MM.1S (cell line): ENCODE results near the gene PTGR1.

Experiments
- DNase-seq: peaks from one replicate; pipeline ENCODE4 v3.0.0-alpha.2; 2015
- H2AFZ ChIP-seq: fragments of 300-600 bp; sonication (generic); 2 replicates; pipeline ENCODE4 v1.6.0; 2016; ENCODE audit warnings: antibody characterized with exemption, low read length
- H3F3A ChIP-seq: fragments of 300-600 bp; sonication (generic); 2 replicates; pipeline ENCODE4 v1.6.1; 2016; ENCODE audit warnings: mild to moderate bottlenecking, antibody characterized with exemption, low read length, moderate library complexity, mixed read lengths; ENCODE audit not compliant: insufficient read depth
- H3K27ac ChIP-seq: fragments of 300-600 bp; sonication (generic); 2 replicates; pipeline ENCODE4 v1.5.1; 2016; ENCODE audit warnings: mild to moderate bottlenecking, low read length
- H3K27me3 ChIP-seq: fragments of 300-600 bp; sonication (generic); replicated peaks from 2 replicates; pipeline ENCODE4 v1.6.0; 2016; ENCODE audit warnings: low read length; ENCODE audit not compliant: insufficient read depth
- H3K36me3 ChIP-seq: fragments of 300-600 bp; sonication (generic); replicated peaks from 2 replicates; pipeline ENCODE4 v1.6.1; 2016; ENCODE audit warnings: mild to moderate bottlenecking, low read length, mixed read lengths; ENCODE audit not compliant: insufficient read depth
- H3K4me1 ChIP-seq: fragments of 300-600 bp; sonication (generic); 2 replicates; pipeline ENCODE4 v1.6.1; 2016; ENCODE audit warnings: low read length, mixed read lengths
- H3K4me2 ChIP-seq: fragments of 300-600 bp; sonication (generic); 2 replicates; pipeline ENCODE4 v1.6.0; 2016; ENCODE audit warnings: low read depth, low read length
- H3K4me3 ChIP-seq: fragments of 300-600 bp; sonication (generic); 2 replicates; pipeline ENCODE4 v1.5.1; 2016; ENCODE audit warnings: low read length, mixed read lengths
- H3K79me2 ChIP-seq: fragments of 300-600 bp; sonication (generic); 2 replicates; pipeline ENCODE4 v1.6.1; 2016; ENCODE audit warnings: mixed run types, low read length, mixed read lengths
- H3K9ac ChIP-seq: fragments of 300-600 bp; sonication (generic); 2 replicates; pipeline ENCODE4 v1.6.1; 2016; ENCODE audit warnings: low read length, mixed read lengths
- H3K9me2 ChIP-seq: fragments of 300-600 bp; sonication (generic); replicated peaks from 2 replicates; pipeline ENCODE4 v1.6.1; 2016; ENCODE audit warnings: mild to moderate bottlenecking, low read length, mixed read lengths; ENCODE audit not compliant: insufficient read depth
- H3K9me3 ChIP-seq: fragments of 300-600 bp; sonication (generic); replicated peaks from 2 replicates; pipeline ENCODE4 v1.6.1; 2016; ENCODE audit warnings: mild to moderate bottlenecking, low read length, mixed read lengths; ENCODE audit not compliant: insufficient read depth
- H4K20me1 ChIP-seq: fragments of 300-600 bp; sonication (generic); 2 replicates; pipeline ENCODE4 v1.6.1; 2016; ENCODE audit warnings: mild to moderate bottlenecking, low read length, moderate library complexity, mixed read lengths; ENCODE audit not compliant: insufficient read depth
- EZH2 ChIP-seq: fragments of 300-600 bp; sonication (generic); optimal IDR thresholded peaks from 2 replicates; pipeline ENCODE3; 2017; ENCODE audit warnings: low read depth, mild to moderate bottlenecking, antibody characterized with exemption, low read length, mixed read lengths
- EZH2phosphoT487 ChIP-seq: fragments of 300-600 bp; sonication (generic); IDR thresholded peaks from 2 replicates; pipeline ENCODE4 v1.6.1; 2018; ENCODE audit warnings: antibody characterized with exemption, low read length
- TF ChIP-seq, protein P1 (sequence below): fragments of 300-600 bp; sonication (generic); IDR thresholded peaks from 2 replicates; pipeline ENCODE4 v1.5.1; 2016; ENCODE audit warnings: antibody characterized with exemption, low read length, mixed read lengths

PTGR1 gene

DNA sequence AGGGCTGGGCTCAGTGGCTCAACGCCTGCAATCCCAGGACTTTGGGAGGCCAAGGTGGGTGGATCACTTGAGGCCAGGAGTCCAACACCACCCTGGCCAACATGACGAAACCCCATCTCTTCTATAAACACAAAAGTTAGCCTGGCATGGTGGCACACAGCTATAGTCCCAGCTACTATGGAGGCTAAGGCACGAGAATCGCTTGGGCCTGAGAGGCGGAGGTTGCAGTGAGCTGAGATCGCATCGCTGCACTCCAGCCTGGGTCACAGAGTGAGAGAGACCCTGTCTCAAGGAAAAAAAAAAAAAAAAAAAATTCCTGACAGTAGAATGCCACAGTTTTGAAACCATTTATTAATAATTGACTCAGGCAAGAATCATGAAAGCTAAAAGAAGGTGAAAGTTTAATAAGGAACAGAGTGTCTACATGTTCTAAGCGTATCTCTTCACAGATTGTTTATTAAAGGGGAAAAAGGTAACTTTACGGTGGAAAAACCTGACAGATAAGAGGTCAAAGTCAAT, 5.7 kb upstream of the PTGR1 start:
- no peaks in the 10 kb centered on the region for H3F3A ChIP-seq
- TF ChIP-seq, protein P1, sequence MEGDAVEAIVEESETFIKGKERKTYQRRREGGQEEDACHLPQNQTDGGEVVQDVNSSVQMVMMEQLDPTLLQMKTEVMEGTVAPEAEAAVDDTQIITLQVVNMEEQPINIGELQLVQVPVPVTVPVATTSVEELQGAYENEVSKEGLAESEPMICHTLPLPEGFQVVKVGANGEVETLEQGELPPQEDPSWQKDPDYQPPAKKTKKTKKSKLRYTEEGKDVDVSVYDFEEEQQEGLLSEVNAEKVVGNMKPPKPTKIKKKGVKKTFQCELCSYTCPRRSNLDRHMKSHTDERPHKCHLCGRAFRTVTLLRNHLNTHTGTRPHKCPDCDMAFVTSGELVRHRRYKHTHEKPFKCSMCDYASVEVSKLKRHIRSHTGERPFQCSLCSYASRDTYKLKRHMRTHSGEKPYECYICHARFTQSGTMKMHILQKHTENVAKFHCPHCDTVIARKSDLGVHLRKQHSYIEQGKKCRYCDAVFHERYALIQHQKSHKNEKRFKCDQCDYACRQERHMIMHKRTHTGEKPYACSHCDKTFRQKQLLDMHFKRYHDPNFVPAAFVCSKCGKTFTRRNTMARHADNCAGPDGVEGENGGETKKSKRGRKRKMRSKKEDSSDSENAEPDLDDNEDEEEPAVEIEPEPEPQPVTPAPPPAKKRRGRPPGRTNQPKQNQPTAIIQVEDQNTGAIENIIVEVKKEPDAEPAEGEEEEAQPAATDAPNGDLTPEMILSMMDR = no peak
- TF ChIP-seq EZH2phosphoT487 (no peak), EZH2 (no peak)

DNA sequence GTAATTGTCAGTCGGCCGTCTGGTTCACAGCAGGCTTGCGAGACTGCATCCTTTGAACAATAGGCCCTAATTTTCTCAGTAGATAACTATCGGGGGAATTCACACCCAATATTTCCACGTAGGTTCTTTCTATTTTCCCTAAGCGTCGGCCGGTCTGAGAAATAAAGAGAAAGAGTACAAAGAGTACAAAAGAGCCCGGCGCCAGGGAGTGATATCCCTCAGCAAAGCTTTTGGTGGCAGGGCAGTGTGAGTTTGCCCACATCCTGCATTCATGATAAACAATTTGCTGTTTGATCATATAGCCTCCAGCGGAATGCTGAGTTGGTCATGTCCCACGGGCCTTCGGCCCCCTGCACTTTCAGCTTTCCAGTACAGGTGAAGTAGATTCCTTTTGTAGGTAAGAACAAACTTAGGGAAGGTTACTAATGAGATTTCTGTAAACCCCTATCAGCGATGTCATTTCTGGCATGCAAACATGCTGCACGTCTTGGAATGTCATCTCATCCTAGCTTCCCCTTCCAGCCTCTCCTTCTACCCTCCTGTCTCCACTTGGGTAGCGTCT, 4.7 kb upstream of the PTGR1 start:
- Histone ChIP-seq H3K36me3 (no peaks in the 10 kb centered on the region), H3K9ac (no peak overlapping the region), H3K9me3 (no peaks in the 10 kb centered on the region), H3K4me1 (no peaks in the 10 kb centered on the region), H3K4me2 (no peak overlapping the region), H3K27ac (no peak overlapping the region), H3K4me3 (no peak overlapping the region), H4K20me1 (no peaks in the 10 kb centered on the region), H2AFZ (no peak overlapping the region), H3K27me3 (peaks cover 4% of the 10 kb centered on the region; the same call in 1 of the 2 replicates), H3F3A (no peaks in the 10 kb centered on the region), H3K9me2 (no peaks in the 10 kb centered on the region), H3K79me2 (no peaks in the 10 kb centered on the region)
- DNase-seq = no peak
- TF ChIP-seq EZH2phosphoT487 (no peak), EZH2 (no peak)
- TF ChIP-seq, protein P1 = no peak

More for the DNA sequence above, 5.7 kb upstream of the PTGR1 start:
- no peaks in the 10 kb centered on the region for H3K36me3 ChIP-seq
- H4K20me1 ChIP-seq = no peaks in the 10 kb centered on the region
- no peaks in the 10 kb centered on the region for H3K79me2 ChIP-seq
- no peak overlapping the region for H3K27ac ChIP-seq
- no peak overlapping the region for H3K4me3 ChIP-seq
- H3K4me1 ChIP-seq = no peaks in the 10 kb centered on the region
- H3K9me2 ChIP-seq = no peaks in the 10 kb centered on the region
- H3K9me3 ChIP-seq = no peaks in the 10 kb centered on the region
- no peak overlapping the region for H2AFZ ChIP-seq
- no peak for DNase-seq
- H3K9ac ChIP-seq = no peak overlapping the region
- H3K4me2 ChIP-seq = no peak overlapping the region
- H3K27me3 ChIP-seq = no peaks in the 10 kb centered on the region

DNA sequence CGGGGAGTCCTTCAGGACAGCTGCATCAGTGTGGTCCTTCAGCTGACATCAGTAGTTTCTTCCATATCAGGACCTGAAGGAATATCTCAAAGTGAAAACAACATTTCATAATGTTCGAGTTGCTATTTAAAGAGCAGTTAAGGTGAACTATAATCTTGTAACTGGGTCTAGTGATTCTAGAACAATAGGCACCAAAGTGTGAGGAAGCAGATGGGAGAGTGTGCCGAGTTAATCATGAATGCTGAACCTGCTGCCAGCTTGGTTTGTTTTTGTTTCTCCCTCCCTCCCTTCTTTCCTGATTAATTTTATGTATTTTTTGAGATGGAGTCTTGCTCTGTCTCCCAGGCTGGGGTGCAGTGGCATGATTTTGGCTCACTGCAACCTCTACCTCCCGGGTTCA, 3.6 kb upstream of the PTGR1 start:
- no peak overlapping the region for H3K9ac ChIP-seq
- TF ChIP-seq, protein P1 = no peak
- no peak for TF ChIP-seq EZH2
- TF ChIP-seq EZH2phosphoT487 = no peak
- no peak overlapping the region for H2AFZ ChIP-seq
- DNase-seq = no peak
- no peaks in the 10 kb centered on the region for H3K9me3 ChIP-seq
- no peak overlapping the region for H3K4me3 ChIP-seq
- H3K27ac ChIP-seq = no peak overlapping the region
- H3K79me2 ChIP-seq = no peaks in the 10 kb centered on the region
- H3F3A ChIP-seq = no peaks in the 10 kb centered on the region
- no peaks in the 10 kb centered on the region for H3K9me2 ChIP-seq
- no peaks in the 10 kb centered on the region for H3K4me1 ChIP-seq
- H3K36me3 ChIP-seq = no peaks in the 10 kb centered on the region
- H3K27me3 ChIP-seq = peaks cover 11% of the 10 kb centered on the region
- no peaks in the 10 kb centered on the region for H4K20me1 ChIP-seq
- no peak overlapping the region for H3K4me2 ChIP-seq
